GM23338 (cell line): ENCODE measurements around the gene ARHGAP1. TPM values are rescaled to one million over a fixed set of nuclear protein-coding genes. Genes with fewer than 3 reads are reported as not detected.

Experiments used
- ATAC-seq: fragments of 200-7000 bp; cut with Tn5 transposase; 3 replicates; pipeline ENCODE4 v1.9.1; 2020
- DNase-seq: peaks from one replicate; pipeline ENCODE4 v3.0.0-alpha.2; 2015; ENCODE audit warnings: low spot score
- H2AFZ ChIP-seq: fragments of 200-600 bp; sonication (generic); 2 replicates; pipeline ENCODE4 v1.8.0; 2016; ENCODE audit warnings: antibody characterized with exemption, mild to moderate bottlenecking, moderate library complexity
- H3F3A ChIP-seq: fragments of 200-600 bp; sonication (generic); replicated peaks from 2 replicates; pipeline ENCODE4 v1.8.0; 2017; ENCODE audit warnings: antibody characterized with exemption, mixed run types, low read depth
- H3K27ac ChIP-seq: fragments of 200-600 bp; sonication (generic); 2 replicates; pipeline ENCODE4 v1.6.1; 2016; ENCODE audit warnings: low read depth
- H3K27me3 ChIP-seq: fragments of 200-600 bp; sonication (generic); 2 replicates; pipeline ENCODE4 v1.8.0; 2016; ENCODE audit warnings: mild to moderate bottlenecking, mixed run types, moderate library complexity; ENCODE audit not compliant: insufficient read depth
- H3K36me3 ChIP-seq: fragments of 200-600 bp; sonication (generic); 2 replicates; pipeline ENCODE4 v1.8.0; 2016; ENCODE audit warnings: mild to moderate bottlenecking; ENCODE audit not compliant: insufficient read depth
- H3K4me1 ChIP-seq: fragments of 200-600 bp; sonication (generic); 2 replicates; pipeline ENCODE4 v1.8.0; 2016; ENCODE audit warnings: mild to moderate bottlenecking, moderate library complexity; ENCODE audit not compliant: insufficient read depth
- H3K4me2 ChIP-seq: fragments of 200-600 bp; sonication (generic); 2 replicates; pipeline ENCODE4 v1.7.1; 2017; ENCODE audit warnings: mixed run types
- H3K4me3 ChIP-seq: fragments of 200-600 bp; sonication (generic); 2 replicates; pipeline ENCODE4 v1.6.1; 2016; ENCODE audit warnings: mixed run types
- H3K79me2 ChIP-seq: fragments of 200-600 bp; sonication (generic); replicated peaks from 2 replicates; pipeline ENCODE4 v1.8.0; 2017; ENCODE audit warnings: mild to moderate bottlenecking; ENCODE audit not compliant: insufficient read depth
- H3K9me2 ChIP-seq: fragments of 200-600 bp; sonication (generic); 2 replicates; pipeline ENCODE4 v1.8.0; 2017; ENCODE audit not compliant: insufficient read depth
- H4K20me1 ChIP-seq: fragments of 200-600 bp; sonication (generic); replicated peaks from 2 replicates; pipeline ENCODE4 v1.8.0; 2017; ENCODE audit warnings: mild to moderate bottlenecking; ENCODE audit not compliant: insufficient read depth
- H3K27ac Mint-ChIP-seq: 2 replicates; pipeline ENCODE4 v1.8.0; 2020; ENCODE audit warnings: inconsistent platforms, mild to moderate bottlenecking, moderate library complexity, mixed read lengths
- H3K27me3 Mint-ChIP-seq: 3 replicates; pipeline ENCODE4 v1.8.0; 2022; ENCODE audit warnings: low read depth, mild to moderate bottlenecking, moderate library complexity, mixed read lengths, inconsistent platforms; ENCODE audit not compliant: insufficient read depth, poor library complexity
- H3K36me3 Mint-ChIP-seq: 3 replicates; pipeline ENCODE4 v1.8.0; 2021; ENCODE audit warnings: low read depth, mild to moderate bottlenecking, inconsistent platforms, moderate library complexity, mixed read lengths
- H3K4me1 Mint-ChIP-seq: 3 replicates; pipeline ENCODE4 v1.8.0; 2020; ENCODE audit warnings: mild to moderate bottlenecking, inconsistent platforms, mixed read lengths
- H3K4me3 Mint-ChIP-seq: 3 replicates; pipeline ENCODE4 v1.8.0; 2021; ENCODE audit warnings: moderate library complexity, mild to moderate bottlenecking, inconsistent platforms, mixed read lengths
- H3K9me3 Mint-ChIP-seq: 3 replicates; pipeline ENCODE4 v1.8.0; 2020; ENCODE audit warnings: moderate library complexity, mild to moderate bottlenecking, inconsistent platforms, mixed read lengths
- CREB1 ChIP-seq: fragments of 250-450 bp; sonication (Bioruptor Pico); IDR thresholded peaks from 2 replicates; pipeline ENCODE4 v1.5.0; 2020; ENCODE audit warnings: low read depth, mild to moderate bottlenecking, moderate library complexity
- ETS1 ChIP-seq: IDR thresholded peaks from 2 replicates; pipeline ENCODE4 v1.6.1; 2016; ENCODE audit warnings: antibody characterized with exemption
- EZH2 ChIP-seq: fragments of 200-600 bp; sonication (generic); IDR thresholded peaks from one replicate; pipeline ENCODE4 v1.8.0; 2017; ENCODE audit warnings: antibody characterized with exemption, mild to moderate bottlenecking, low read depth; ENCODE audit not compliant: unreplicated experiment
- EZH2phosphoT487 ChIP-seq: fragments of 200-600 bp; sonication (generic); IDR thresholded peaks from one replicate; pipeline ENCODE4 v1.8.1; 2018; ENCODE audit warnings: antibody characterized with exemption; ENCODE audit not compliant: unreplicated experiment
- JUNB ChIP-seq: IDR thresholded peaks from one replicate; pipeline ENCODE4 v1.6.1; 2016; ENCODE audit warnings: antibody characterized with exemption; ENCODE audit not compliant: unreplicated experiment
- NANOG ChIP-seq: IDR thresholded peaks from 2 replicates; pipeline ENCODE4 v1.6.1; 2016; ENCODE audit warnings: antibody characterized with exemption, borderline replicate concordance
- POLR2AphosphoS5 ChIP-seq: IDR thresholded peaks from 2 replicates; pipeline ENCODE4 v1.6.1; 2016; ENCODE audit warnings: antibody characterized with exemption, low read depth
- REST ChIP-seq: IDR thresholded peaks from one replicate; pipeline ENCODE4 v1.6.1; 2018; ENCODE audit warnings: antibody characterized with exemption; ENCODE audit not compliant: unreplicated experiment
- STAT1 ChIP-seq: IDR thresholded peaks from one replicate; pipeline ENCODE4 v1.6.1; 2016; ENCODE audit warnings: antibody characterized with exemption; ENCODE audit not compliant: unreplicated experiment
- ZNF114 ChIP-seq: fragments of 250-450 bp; sonication (Bioruptor Pico); IDR thresholded peaks from 2 replicates; pipeline ENCODE4 v1.5.0; 2020; ENCODE audit warnings: mild to moderate bottlenecking, moderate library complexity
- ZNF331 ChIP-seq: fragments of 250-450 bp; sonication (Bioruptor Pico); IDR thresholded peaks from 2 replicates; pipeline ENCODE4 v1.5.0; 2020; ENCODE audit warnings: low read depth, mild to moderate bottlenecking, moderate library complexity
- ZNF462 ChIP-seq: fragments of 250-450 bp; sonication (Bioruptor Pico); IDR thresholded peaks from 2 replicates; pipeline ENCODE4 v1.5.0; 2020; ENCODE audit warnings: mild to moderate bottlenecking, moderate library complexity
- polyA plus RNA-seq: library from polyadenylated mRNA; unstranded; fragments of >200 nt; fragmentation: Nextera tagmentation; extraction: Ambion mirVana; gene quantifications from 2 replicates; pipeline ENCODE4 v1.2.1, GENCODE V29; 2016
- total RNA-seq: library from RNA; depleted of rRNA; stranded (reverse); fragments of >200 nt; shearing (Covaris generic); gene quantifications from 2 replicates; pipeline ENCODE4 v1.2.3, GENCODE V29; 2014
- TF ChIP-seq, protein P1 (sequence below), 2 experiments: fragments of 200-600 bp in 1 of 2; sonication (generic) in 1 of 2; conservative IDR thresholded peaks; 2 replicates each; pipeline versions ENCODE4 v1.5.1 to v1.6.1; 2016 to 2017; ENCODE audit warnings: antibody characterized with exemption in 2 of 2, low read depth in 2 of 2, mild to moderate bottlenecking in 2 of 2, moderate library complexity in 1 of 2

ARHGAP1 gene
- total and polyA plus RNA-seq, 2 experiments from 2014 or later, result 23.4 to 38.1 TPM

DNA sequence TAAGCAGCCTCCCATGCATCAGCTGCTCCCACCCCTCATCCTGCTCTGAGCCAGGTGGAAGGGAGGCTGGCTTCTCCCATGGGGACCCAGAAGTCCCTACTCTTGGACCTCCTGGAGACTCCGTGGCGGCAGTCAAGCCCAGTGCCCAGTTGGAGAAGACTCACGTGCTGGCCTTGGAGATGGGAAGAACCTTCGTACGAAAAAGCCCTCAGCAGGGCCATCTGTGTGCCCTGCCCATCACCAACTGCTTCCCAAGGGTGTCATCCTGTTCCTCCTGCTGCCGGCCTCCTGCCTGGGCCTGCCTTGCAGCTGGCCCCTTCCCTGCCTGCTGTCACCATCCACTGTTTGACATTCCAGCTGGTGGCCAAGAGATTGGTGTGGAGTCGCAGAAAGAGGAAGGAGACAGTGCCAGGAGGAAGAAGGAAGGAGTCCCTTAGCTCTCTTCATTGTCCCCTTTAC is 28.0 kb downstream of the ARHGAP1 start:
- Histone ChIP-seq H3K4me3 (no peak overlapping the region), H3K4me1 (peaks cover 19% of the 10 kb centered on the region), H3F3A (peaks cover 8% of the 10 kb centered on the region; the same call in 1 of the 2 replicates), H3K4me2 (no peak overlapping the region), H3K27ac (no peak overlapping the region), H3K27me3 (no peaks in the 10 kb centered on the region), H2AFZ (no peak overlapping the region), H4K20me1 (no peaks in the 10 kb centered on the region), H3K79me2 (no peaks in the 10 kb centered on the region), H3K36me3 (peaks cover 20% of the 10 kb centered on the region; the same call in 1 of the 2 replicates), H3K9me2 (no peaks in the 10 kb centered on the region)
- ATAC-seq, result no peak
- Mint-ChIP-seq H3K4me3 (no peak overlapping the region), H3K9me3 (no peaks in the 10 kb centered on the region), H3K36me3 (peaks cover 36% of the 10 kb centered on the region), H3K27me3 (peaks cover 8% of the 10 kb centered on the region), H3K4me1 (peaks cover 20% of the 10 kb centered on the region), H3K27ac (no peak overlapping the region; the same call in none of the 2 replicates)
- no peak for DNase-seq
- TF ChIP-seq, protein P1, sequence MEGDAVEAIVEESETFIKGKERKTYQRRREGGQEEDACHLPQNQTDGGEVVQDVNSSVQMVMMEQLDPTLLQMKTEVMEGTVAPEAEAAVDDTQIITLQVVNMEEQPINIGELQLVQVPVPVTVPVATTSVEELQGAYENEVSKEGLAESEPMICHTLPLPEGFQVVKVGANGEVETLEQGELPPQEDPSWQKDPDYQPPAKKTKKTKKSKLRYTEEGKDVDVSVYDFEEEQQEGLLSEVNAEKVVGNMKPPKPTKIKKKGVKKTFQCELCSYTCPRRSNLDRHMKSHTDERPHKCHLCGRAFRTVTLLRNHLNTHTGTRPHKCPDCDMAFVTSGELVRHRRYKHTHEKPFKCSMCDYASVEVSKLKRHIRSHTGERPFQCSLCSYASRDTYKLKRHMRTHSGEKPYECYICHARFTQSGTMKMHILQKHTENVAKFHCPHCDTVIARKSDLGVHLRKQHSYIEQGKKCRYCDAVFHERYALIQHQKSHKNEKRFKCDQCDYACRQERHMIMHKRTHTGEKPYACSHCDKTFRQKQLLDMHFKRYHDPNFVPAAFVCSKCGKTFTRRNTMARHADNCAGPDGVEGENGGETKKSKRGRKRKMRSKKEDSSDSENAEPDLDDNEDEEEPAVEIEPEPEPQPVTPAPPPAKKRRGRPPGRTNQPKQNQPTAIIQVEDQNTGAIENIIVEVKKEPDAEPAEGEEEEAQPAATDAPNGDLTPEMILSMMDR (conservative IDR thresholded peaks at IDR 0.05; ENCODE audit: low read depth in 2 of 2), result no peak
- no peak for TF ChIP-seq ZNF114 (CRISPR knock-in tag)
- TF ChIP-seq JUNB, result no peak
- TF ChIP-seq ETS1, result no peak
- no peak for TF ChIP-seq ZNF331 (CRISPR knock-in tag)
- no peak for TF ChIP-seq ZNF462
- no peak for TF ChIP-seq NANOG
- TF ChIP-seq CREB1 (CRISPR knock-in tag), result no peak
- no peak for TF ChIP-seq STAT1
- no peak for TF ChIP-seq EZH2phosphoT487
- TF ChIP-seq EZH2, result no peak
- TF ChIP-seq REST, result no peak
- no peak for TF ChIP-seq POLR2AphosphoS5
